HepG2 (cell line): Measurements from ENCODE around the gene CD248. TPM values are rescaled to one million over a fixed set of nuclear protein-coding genes. Genes with fewer than 3 reads are reported as not detected.

Experiments used
- CHD2 ChIP-seq: IDR thresholded peaks from 2 replicates; pipeline ENCODE4 v1.6.1; 2011; ENCODE audit warnings: low read depth, low read length, improper control_type of control experiment
- NFE2 ChIP-seq: sonication (generic); formaldehyde crosslinking; IDR thresholded peaks from 2 replicates; pipeline ENCODE4 v1.4.0; 2020; ENCODE audit warnings: missing genetic modification reagents
- TEAD2 ChIP-seq: sonication (generic); formaldehyde crosslinking; IDR thresholded peaks from 2 replicates; pipeline ENCODE4 v1.9.0; 2021; ENCODE audit warnings: missing genetic modification reagents
- ZMAT3 ChIP-seq: sonication (generic); formaldehyde crosslinking; conservative IDR thresholded peaks from 2 replicates; pipeline ENCODE4 v1.7.0; 2021; ENCODE audit warnings: missing genetic modification reagents
- ZNF607 ChIP-seq: sonication (generic); formaldehyde crosslinking; IDR thresholded peaks from 2 replicates; pipeline ENCODE4 v1.5.1; 2020; ENCODE audit warnings: missing genetic modification reagents, mild to moderate bottlenecking, borderline replicate concordance
- polyA plus RNA-seq, 8 experiments: library from polyadenylated mRNA; depleted of rRNA in 3 of 8; stranded (reverse) in 7 of 8; unstranded in 1 of 8; fragments of >200 nt; fragmentation: Illumina TruSeq in 4 of 8; extraction: Trizol in 4 of 8; gene quantifications; 2 replicates each; pipeline versions ENCODE4 v1.2.1 to v1.2.3, GENCODE V29; 2011 to 2016; ENCODE audit warnings: low read depth in 4 of 8, missing spikeins in 1 of 8, mixed read lengths in 1 of 8; ENCODE audit not compliant: insufficient read depth in 1 of 8
- total RNA-seq, 5 experiments: library from RNA; depleted of rRNA; stranded (reverse); fragments of >200 nt; fragmentation: Illumina TruSeq; extraction: Trizol; gene quantifications; 2 replicates each; pipeline ENCODE4 v1.2.3, GENCODE V29; 2016; ENCODE audit warnings: low read depth in 1 of 5
- TF ChIP-seq, protein P1 (sequence below): sonication (generic); formaldehyde crosslinking; IDR thresholded peaks from one replicate; pipeline ENCODE4 v1.5.1; 2020; ENCODE audit warnings: mild to moderate bottlenecking, missing genetic modification reagents; ENCODE audit errors: not compliant biosample characterization
- TF ChIP-seq, protein P2 (sequence below): sonication (generic); formaldehyde crosslinking; IDR thresholded peaks from 2 replicates; pipeline ENCODE4 v1.5.1; 2020; ENCODE audit warnings: missing genetic modification reagents, mild to moderate bottlenecking, borderline replicate concordance
- TF ChIP-seq, protein P3 (sequence below): sonication (generic); formaldehyde crosslinking; IDR thresholded peaks from 2 replicates; pipeline ENCODE4 v1.5.1; 2020; ENCODE audit warnings: missing genetic modification reagents, mild to moderate bottlenecking, borderline replicate concordance

Gene CD248
- total and polyA plus RNA-seq, 2 of the 13 experiments (the other 11 are each of a cell fraction or from before 2014, with no cell fraction given): 0.25 to 0.35 TPM

DNA sequence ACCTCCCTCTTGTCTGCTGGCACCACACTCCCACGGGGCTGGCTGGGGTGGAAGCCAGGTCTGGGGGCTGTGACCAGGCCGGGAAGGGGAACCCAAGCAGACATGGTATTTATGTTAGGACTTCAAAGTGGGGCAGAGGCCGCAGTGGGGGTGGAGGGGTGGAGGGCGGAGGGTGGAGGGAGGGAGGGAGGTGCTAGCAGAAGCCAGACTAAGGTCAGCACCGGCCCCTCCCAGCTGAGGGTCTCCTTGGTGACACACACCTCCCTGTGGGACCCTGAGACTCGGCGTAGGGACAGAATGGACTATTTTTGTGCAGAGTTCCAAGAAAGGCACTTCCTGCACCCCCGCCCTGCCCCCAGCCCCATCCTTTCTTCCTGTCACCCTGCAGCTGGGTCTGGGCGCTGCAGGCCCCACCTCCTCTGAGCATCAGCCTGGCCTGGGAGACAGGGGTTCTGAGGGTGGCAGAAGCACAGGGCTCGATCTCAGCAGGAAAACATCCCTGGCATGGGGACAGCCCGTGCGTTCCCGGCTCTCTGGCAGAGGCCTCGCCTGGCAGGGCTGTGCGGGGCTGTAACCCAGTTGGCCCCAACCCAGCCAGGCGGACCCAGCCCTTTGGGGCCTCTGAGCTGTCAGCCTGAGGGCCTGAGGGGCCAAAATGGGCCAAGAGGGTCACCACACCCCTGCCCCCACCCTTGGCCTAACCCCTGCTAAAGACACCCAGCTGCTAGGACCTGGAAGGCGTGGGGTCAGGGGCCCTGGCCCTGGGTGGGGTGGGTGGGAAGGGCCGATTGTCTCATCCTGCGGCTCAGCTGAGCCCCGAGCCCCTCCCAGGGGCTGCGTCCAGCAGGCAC lies 9.6 kb upstream of the CD248 start (continued):
- TF ChIP-seq, protein P1, sequence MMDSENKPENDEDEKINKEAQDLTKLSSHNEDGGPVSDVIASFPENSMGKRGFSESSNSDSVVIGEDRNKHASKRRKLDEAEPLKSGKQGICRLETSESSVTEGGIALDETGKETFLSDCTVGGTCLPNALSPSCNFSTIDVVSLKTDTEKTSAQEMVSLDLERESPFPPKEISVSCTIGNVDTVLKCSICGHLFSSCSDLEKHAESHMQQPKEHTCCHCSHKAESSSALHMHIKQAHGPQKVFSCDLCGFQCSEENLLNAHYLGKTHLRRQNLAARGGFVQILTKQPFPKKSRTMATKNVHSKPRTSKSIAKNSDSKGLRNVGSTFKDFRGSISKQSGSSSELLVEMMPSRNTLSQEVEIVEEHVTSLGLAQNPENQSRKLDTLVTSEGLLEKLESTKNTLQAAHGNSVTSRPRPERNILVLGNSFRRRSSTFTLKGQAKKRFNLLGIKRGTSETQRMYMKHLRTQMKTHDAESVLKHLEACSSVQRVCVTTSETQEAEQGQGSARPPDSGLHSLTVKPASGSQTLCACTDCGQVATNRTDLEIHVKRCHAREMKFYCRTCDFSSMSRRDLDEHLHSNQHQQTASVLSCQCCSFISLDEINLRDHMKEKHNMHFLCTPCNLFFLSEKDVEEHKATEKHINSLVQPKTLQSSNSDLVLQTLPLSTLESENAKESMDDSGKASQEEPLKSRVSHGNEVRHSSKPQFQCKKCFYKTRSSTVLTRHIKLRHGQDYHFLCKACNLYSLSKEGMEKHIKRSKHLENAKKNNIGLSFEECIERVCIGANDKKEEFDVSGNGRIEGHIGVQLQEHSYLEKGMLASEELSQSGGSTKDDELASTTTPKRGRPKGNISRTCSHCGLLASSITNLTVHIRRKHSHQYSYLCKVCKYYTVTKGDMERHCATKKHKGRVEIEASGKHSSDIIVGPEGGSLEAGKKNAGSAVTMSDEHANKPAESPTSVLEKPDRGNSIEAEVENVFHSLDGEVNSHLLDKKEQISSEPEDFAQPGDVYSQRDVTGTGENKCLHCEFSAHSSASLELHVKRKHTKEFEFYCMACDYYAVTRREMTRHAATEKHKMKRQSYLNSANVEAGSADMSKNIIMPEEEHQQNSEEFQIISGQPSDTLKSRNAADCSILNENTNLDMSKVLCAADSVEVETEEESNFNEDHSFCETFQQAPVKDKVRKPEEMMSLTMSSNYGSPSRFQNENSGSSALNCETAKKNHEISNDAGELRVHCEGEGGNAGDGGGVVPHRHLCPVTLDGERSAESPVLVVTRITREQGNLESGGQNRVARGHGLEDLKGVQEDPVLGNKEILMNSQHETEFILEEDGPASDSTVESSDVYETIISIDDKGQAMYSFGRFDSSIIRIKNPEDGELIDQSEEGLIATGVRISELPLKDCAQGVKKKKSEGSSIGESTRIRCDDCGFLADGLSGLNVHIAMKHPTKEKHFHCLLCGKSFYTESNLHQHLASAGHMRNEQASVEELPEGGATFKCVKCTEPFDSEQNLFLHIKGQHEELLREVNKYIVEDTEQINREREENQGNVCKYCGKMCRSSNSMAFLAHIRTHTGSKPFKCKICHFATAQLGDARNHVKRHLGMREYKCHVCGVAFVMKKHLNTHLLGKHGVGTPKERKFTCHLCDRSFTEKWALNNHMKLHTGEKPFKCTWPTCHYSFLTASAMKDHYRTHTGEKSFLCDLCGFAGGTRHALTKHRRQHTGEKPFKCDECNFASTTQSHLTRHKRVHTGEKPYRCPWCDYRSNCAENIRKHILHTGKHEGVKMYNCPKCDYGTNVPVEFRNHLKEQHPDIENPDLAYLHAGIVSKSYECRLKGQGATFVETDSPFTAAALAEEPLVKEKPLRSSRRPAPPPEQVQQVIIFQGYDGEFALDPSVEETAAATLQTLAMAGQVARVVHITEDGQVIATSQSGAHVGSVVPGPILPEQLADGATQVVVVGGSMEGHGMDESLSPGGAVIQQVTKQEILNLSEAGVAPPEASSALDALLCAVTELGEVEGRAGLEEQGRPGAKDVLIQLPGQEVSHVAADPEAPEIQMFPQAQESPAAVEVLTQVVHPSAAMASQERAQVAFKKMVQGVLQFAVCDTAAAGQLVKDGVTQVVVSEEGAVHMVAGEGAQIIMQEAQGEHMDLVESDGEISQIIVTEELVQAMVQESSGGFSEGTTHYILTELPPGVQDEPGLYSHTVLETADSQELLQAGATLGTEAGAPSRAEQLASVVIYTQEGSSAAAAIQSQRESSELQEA: no peak
- TF ChIP-seq NFE2 (CRISPR knock-in tag) (no peak), ZNF607 (no peak), ZMAT3 (CRISPR knock-in tag) (no peak), CHD2 (no peak), TEAD2 (no peak)
- TF ChIP-seq, protein P2, sequence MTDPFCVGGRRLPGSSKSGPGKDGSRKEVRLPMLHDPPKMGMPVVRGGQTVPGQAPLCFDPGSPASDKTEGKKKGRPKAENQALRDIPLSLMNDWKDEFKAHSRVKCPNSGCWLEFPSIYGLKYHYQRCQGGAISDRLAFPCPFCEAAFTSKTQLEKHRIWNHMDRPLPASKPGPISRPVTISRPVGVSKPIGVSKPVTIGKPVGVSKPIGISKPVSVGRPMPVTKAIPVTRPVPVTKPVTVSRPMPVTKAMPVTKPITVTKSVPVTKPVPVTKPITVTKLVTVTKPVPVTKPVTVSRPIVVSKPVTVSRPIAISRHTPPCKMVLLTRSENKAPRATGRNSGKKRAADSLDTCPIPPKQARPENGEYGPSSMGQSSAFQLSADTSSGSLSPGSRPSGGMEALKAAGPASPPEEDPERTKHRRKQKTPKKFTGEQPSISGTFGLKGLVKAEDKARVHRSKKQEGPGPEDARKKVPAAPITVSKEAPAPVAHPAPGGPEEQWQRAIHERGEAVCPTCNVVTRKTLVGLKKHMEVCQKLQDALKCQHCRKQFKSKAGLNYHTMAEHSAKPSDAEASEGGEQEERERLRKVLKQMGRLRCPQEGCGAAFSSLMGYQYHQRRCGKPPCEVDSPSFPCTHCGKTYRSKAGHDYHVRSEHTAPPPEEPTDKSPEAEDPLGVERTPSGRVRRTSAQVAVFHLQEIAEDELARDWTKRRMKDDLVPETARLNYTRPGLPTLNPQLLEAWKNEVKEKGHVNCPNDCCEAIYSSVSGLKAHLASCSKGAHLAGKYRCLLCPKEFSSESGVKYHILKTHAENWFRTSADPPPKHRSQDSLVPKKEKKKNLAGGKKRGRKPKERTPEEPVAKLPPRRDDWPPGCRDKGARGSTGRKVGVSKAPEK (CRISPR knock-in tag): no peak
- TF ChIP-seq, protein P3, sequence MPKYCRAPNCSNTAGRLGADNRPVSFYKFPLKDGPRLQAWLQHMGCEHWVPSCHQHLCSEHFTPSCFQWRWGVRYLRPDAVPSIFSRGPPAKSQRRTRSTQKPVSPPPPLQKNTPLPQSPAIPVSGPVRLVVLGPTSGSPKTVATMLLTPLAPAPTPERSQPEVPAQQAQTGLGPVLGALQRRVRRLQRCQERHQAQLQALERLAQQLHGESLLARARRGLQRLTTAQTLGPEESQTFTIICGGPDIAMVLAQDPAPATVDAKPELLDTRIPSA: no peak
